ENCODE measurements around the gene NR2F2.

NR2F2 gene

DNA sequence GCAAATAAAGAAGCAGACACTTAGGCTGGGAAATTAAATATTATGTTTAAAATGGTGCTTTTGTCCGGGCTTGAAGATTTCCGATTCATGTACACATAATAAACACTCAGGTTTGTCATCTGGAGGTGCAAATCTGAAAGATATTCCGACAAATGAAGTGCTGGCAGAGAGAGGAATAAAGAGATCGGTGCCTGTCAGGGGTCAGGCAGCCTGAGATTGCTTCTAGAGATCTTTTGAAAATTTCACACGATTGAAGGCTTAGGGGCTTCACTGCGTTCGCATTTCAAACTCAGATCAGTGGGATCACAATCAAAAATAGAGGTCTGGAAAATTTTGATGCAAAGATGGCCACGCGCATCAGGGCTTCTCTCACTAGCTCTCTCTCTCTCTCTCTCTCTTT is 33.2 kb downstream of the NR2F2 start:
- no peak for TF ChIP-seq SIN3A (IDR thresholded peaks at IDR 0.05; ENCODE audit: borderline replicate concordance, insufficient read depth, low read length)
- TF ChIP-seq POLR2AphosphoS5 (IDR thresholded peaks at IDR 0.05; ENCODE audit: low read depth, low read length): no peak
- TF ChIP-seq TAF1 (IDR thresholded peaks at IDR 0.05; ENCODE audit: borderline replicate concordance, insufficient read depth, low read length): no peak
- TF ChIP-seq, protein P1, sequence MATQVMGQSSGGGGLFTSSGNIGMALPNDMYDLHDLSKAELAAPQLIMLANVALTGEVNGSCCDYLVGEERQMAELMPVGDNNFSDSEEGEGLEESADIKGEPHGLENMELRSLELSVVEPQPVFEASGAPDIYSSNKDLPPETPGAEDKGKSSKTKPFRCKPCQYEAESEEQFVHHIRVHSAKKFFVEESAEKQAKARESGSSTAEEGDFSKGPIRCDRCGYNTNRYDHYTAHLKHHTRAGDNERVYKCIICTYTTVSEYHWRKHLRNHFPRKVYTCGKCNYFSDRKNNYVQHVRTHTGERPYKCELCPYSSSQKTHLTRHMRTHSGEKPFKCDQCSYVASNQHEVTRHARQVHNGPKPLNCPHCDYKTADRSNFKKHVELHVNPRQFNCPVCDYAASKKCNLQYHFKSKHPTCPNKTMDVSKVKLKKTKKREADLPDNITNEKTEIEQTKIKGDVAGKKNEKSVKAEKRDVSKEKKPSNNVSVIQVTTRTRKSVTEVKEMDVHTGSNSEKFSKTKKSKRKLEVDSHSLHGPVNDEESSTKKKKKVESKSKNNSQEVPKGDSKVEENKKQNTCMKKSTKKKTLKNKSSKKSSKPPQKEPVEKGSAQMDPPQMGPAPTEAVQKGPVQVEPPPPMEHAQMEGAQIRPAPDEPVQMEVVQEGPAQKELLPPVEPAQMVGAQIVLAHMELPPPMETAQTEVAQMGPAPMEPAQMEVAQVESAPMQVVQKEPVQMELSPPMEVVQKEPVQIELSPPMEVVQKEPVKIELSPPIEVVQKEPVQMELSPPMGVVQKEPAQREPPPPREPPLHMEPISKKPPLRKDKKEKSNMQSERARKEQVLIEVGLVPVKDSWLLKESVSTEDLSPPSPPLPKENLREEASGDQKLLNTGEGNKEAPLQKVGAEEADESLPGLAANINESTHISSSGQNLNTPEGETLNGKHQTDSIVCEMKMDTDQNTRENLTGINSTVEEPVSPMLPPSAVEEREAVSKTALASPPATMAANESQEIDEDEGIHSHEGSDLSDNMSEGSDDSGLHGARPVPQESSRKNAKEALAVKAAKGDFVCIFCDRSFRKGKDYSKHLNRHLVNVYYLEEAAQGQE (IDR thresholded peaks at IDR 0.05; ENCODE audit: insufficient read depth in 1 of 2, low read depth in 2 of 2, low read length in 2 of 2): no peak
- no peak for TF ChIP-seq FOXP2 (optimal IDR thresholded peaks at IDR 0.05; ENCODE audit: borderline replicate concordance, extremely low read depth, extremely low read length, insufficient read depth)

DNA sequence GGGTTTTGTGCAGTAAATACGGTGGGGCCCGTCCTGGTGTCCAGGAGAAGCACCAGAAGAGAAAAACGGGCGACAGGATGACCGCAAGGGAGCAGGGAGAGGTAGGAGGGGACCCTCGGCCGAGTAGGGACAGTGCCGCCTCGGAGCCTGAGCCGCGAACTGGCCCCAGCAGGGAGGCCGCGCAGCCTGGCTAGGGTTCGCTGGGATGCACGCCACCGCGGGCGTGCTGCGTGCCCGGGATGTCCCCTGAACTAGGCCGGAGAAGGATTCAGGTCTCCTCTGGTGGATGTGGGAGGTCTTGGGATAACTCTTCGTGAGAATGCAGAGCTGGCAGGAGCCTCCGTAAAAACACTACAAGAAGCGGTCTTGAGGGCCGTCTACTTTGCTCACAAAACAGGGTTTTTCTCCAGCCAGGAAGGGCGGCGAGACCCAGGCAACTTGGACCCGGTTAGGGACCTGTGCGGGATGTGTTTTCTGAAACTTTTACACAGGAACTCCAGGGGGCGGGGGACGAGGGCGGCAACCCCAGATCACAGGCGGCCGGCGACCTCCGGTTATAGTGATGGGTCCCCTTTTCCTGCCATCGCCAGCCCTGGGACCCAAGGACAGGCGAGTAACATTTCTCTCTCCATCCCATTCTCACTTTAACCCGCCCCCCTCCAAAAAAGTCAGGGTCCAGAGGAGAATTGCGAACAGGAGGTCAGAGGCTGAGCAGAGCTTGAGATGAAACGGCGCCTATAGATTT is 35.5 kb downstream of the NR2F2 start:
- TF ChIP-seq, protein P1 (IDR thresholded peaks at IDR 0.05; ENCODE audit: insufficient read depth in 1 of 2, low read depth in 2 of 2, low read length in 2 of 2): no peak
- TF ChIP-seq FOXP2 (optimal IDR thresholded peaks at IDR 0.05; ENCODE audit: borderline replicate concordance, extremely low read depth, extremely low read length, insufficient read depth) (no peak), POLR2AphosphoS5 (IDR thresholded peaks at IDR 0.05; ENCODE audit: low read depth, low read length) (no peak), TAF1 (IDR thresholded peaks at IDR 0.05; ENCODE audit: borderline replicate concordance, insufficient read depth, low read length) (no peak), SIN3A (IDR thresholded peaks at IDR 0.05; ENCODE audit: borderline replicate concordance, insufficient read depth, low read length) (no peak)

DNA sequence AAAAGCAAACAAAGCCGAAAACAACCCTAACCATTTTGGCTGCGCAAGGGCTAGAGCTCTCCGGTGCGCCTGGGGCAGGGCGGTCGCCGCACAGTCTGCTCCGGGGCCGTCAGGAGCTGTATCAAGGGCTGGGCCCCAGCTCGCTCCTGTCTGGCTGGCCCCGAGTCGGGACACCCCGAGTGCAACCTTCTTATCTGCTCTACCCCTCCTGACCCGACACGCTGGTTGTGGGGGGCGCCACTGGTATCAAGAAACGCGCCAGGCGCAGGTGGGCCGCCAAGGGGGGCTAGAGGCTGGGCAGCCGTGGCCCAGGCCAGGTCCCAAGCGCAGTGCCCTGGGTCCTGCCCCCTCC is 36.0 kb downstream of the NR2F2 start:
- TF ChIP-seq POLR2AphosphoS5 (IDR thresholded peaks at IDR 0.05; ENCODE audit: low read depth, low read length) (no peak), SIN3A (IDR thresholded peaks at IDR 0.05; ENCODE audit: borderline replicate concordance, insufficient read depth, low read length) (no peak), TAF1 (IDR thresholded peaks at IDR 0.05; ENCODE audit: borderline replicate concordance, insufficient read depth, low read length) (no peak), FOXP2 (optimal IDR thresholded peaks at IDR 0.05; ENCODE audit: borderline replicate concordance, extremely low read depth, extremely low read length, insufficient read depth) (no peak)
- TF ChIP-seq, protein P1 (IDR thresholded peaks at IDR 0.05; ENCODE audit: insufficient read depth in 1 of 2, low read depth in 2 of 2, low read length in 2 of 2): no peak

DNA sequence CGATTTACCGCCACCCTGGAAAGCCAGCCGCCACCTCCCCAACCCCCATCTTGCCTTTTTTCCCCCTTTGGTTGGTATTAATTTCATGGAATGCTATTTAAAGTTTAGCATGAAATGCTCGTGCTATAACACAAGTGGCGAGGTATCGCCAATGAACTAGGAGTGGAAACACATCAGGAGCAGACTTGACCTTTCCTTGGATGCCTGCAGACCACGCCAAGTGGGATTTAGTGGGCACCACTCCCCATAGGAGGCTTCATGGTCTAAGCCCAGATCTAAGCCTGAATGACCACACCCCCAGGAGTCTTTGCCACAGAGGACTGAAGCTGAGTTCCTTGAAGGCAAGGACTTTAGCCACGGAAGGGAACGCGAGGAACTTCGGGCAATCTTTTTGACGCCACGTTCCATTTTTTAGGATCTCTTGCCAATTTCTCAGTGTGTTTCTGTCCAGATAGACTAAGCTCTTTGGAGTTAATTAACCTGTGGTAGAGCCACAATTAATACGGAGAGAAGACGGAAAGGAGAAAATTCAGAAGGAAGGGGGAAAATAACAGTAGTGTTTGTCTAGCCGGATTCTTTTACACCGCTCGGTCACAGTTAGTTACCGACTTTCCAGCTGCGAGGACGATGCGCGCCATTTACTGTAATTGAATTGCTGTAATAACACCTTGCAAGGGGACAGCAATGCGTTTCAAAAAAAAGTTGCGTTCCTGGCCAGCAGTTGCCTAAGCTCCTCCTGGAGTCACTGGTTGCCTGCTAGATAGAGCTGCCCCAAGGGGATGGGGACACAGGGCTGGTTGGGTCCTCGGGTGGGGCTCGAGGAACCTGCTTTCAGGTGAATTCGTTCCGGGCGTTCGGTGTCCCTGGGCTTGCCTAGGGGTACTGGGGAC is 37.1 kb downstream of the NR2F2 start:
- TF ChIP-seq POLR2AphosphoS5 (IDR thresholded peaks at IDR 0.05; ENCODE audit: low read depth, low read length): no peak
- TF ChIP-seq SIN3A (IDR thresholded peaks at IDR 0.05; ENCODE audit: borderline replicate concordance, insufficient read depth, low read length): no peak
- no peak for TF ChIP-seq FOXP2 (optimal IDR thresholded peaks at IDR 0.05; ENCODE audit: borderline replicate concordance, extremely low read depth, extremely low read length, insufficient read depth)
- no peak for TF ChIP-seq TAF1 (IDR thresholded peaks at IDR 0.05; ENCODE audit: borderline replicate concordance, insufficient read depth, low read length)
- TF ChIP-seq, protein P1 (IDR thresholded peaks at IDR 0.05; ENCODE audit: insufficient read depth in 1 of 2, low read depth in 2 of 2, low read length in 2 of 2): no peak

All from PFSK-1 (cell line).